BE2C (cell line): ENCODE data around the gene AZGP1.
"Not testable (repeated sequence)": the region's sequence is repeated elsewhere in the genome, so short reads cannot be mapped to it uniquely, and the experiment has no call there.

Experiments used
- DNase-seq: peaks from one replicate; pipeline ENCODE4 v3.0.0-alpha.2; 2020
- H3K27me3 ChIP-seq: fragments of 250-450 bp; sonication (Bioruptor Pico); 2 replicates; pipeline ENCODE4 v1.5.1; 2020; ENCODE audit warnings: mild to moderate bottlenecking
- H3K36me3 ChIP-seq: fragments of 250-450 bp; sonication (Bioruptor Pico); 2 replicates; pipeline ENCODE4 v1.5.1; 2020; ENCODE audit warnings: mild to moderate bottlenecking
- H3K4me1 ChIP-seq: fragments of 250-450 bp; sonication (Bioruptor Pico); 2 replicates; pipeline ENCODE4 v1.5.1; 2020
- H3K4me3 ChIP-seq: 2 replicates; pipeline ENCODE4 v1.5.1; 2011; ENCODE audit warnings: low read depth, low read length
- H3K9me3 ChIP-seq: fragments of 250-450 bp; sonication (Bioruptor Pico); 2 replicates; pipeline ENCODE4 v1.5.1; 2020
- CTCF ChIP-seq: IDR thresholded peaks from 2 replicates; pipeline ENCODE4 v1.5.1; 2012; ENCODE audit warnings: mild to moderate bottlenecking, low read depth, low read length

The AZGP1 gene

GRCh38 chr7:99953649-99954048 lies 22.2 kb downstream of the AZGP1 start:
- H3K36me3 ChIP-seq, result no peaks in the 10 kb centered on the region
- DNase-seq, result no peak
- TF ChIP-seq CTCF, result no peak
- peaks cover 35% of the 10 kb centered on the region for H3K27me3 ChIP-seq
- no peaks in the 10 kb centered on the region; the same call in 1 of the 2 replicates for H3K9me3 ChIP-seq
- no peak overlapping the region for H3K4me3 ChIP-seq
- H3K4me1 ChIP-seq, result no peaks in the 10 kb centered on the region

DNA sequence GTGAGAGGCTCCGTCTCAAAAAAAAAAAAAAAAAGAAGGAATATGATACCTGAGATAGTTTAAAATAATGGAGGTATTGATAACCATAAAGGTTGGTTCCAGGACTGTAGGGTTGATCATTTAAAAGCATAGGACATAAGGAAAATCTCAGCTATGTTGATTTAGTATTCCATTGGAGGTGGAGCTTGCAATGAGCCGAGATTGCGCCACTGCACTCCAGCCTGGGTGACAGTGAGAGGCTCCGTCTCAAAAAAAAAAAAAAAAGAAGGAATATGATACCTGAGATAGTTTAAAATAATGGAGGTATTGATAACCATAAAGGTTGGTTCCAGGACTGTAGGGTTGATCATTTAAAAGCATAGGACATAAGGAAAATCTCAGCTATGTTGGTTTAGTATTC lies 23.2 kb downstream of the AZGP1 start:
- peaks cover 31% of the 10 kb centered on the region for H3K27me3 ChIP-seq
- H3K36me3 ChIP-seq, H3K9me3 ChIP-seq, H3K4me1 ChIP-seq, DNase-seq, H3K4me3 ChIP-seq: not testable (repeated sequence)

DNA sequence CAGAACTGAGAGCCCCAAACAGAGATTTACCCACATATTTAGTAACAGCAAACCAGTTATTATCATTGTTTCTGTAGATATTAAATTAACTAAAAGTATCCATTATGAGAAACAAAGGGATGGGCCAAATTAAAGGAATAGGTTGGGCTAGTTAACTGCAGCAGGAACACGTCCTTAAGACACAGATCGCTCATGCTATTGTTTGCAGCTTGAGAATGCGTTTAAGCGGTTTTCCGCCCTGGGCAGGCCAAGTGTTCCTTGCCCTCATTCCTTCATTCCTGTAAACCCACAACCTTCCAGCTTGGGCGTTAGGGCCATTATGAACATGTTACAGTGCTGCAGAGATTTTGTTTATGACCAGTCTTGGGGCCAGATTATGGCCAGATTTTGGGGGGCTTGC lies 25.0 kb downstream of the AZGP1 start:
- not testable (repeated sequence) for DNase-seq, H3K4me1 ChIP-seq, H3K9me3 ChIP-seq, H3K36me3 ChIP-seq, H3K4me3 ChIP-seq
- H3K27me3 ChIP-seq, result peaks cover 16% of the 10 kb centered on the region

- H3K4me1 ChIP-seq, result no peaks in the 10 kb centered on the region
- no peak overlapping the region for H3K4me3 ChIP-seq
- no peak for DNase-seq
These were observed 26.1 kb downstream of the AZGP1 start for GRCh38 chr7:99949645-99950228.

GRCh38 chr7:99947608-99948007 lies 28.2 kb downstream of the AZGP1 start:
- no peaks in the 10 kb centered on the region; the same call in 1 of the 2 replicates for H3K9me3 ChIP-seq
- peaks cover 2% of the 10 kb centered on the region; the same call in 1 of the 2 replicates for H3K27me3 ChIP-seq
- H3K36me3 ChIP-seq, result no peaks in the 10 kb centered on the region
- TF ChIP-seq CTCF, result no peak
- no peaks in the 10 kb centered on the region for H3K4me1 ChIP-seq
- no peak overlapping the region for H3K4me3 ChIP-seq
- no peak for DNase-seq

More at GRCh38 chr7:99949645-99950228, 26.1 kb downstream of the AZGP1 start:
- TF ChIP-seq CTCF, result peak; percentile 51
- Histone ChIP-seq H3K27me3 (peaks cover 9% of the 10 kb centered on the region; the same call in 1 of the 2 replicates), H3K36me3 (no peaks in the 10 kb centered on the region), H3K9me3 (no peaks in the 10 kb centered on the region; the same call in 1 of the 2 replicates)

DNA sequence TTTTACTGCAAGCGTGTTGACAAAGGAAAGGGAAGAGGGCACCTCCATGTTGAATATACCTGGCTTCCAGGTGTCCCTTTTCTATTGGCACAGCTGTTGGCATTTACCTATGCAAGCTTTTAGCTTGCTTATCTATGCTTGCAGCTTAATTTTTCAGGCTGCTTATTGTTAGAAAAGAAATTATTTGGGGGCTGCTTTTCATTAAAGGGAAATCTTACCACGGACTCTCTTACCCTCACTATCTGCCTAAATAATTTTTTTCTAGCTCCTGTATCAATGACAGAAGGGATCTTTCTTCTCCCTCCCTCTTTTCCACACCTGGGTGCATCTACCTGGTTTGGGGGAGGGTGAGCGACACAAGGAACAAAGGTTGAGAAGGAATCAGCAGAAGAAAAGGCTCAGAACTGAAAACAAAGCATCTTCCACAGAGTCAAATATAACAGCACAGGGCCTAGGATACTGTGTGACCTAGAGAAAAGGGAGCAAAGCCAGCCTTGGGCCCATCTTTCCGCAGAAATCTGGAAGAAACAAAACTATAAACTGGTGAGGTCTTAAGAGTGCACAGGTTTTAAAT lies 31.2 kb downstream of the AZGP1 start:
- Histone ChIP-seq H3K4me3 (no peak overlapping the region), H3K9me3 (no peaks in the 10 kb centered on the region), H3K36me3 (no peaks in the 10 kb centered on the region), H3K4me1 (no peaks in the 10 kb centered on the region), H3K27me3 (peaks cover 2% of the 10 kb centered on the region; the same call in 1 of the 2 replicates)
- DNase-seq, result no peak
- no peak for TF ChIP-seq CTCF

DNA sequence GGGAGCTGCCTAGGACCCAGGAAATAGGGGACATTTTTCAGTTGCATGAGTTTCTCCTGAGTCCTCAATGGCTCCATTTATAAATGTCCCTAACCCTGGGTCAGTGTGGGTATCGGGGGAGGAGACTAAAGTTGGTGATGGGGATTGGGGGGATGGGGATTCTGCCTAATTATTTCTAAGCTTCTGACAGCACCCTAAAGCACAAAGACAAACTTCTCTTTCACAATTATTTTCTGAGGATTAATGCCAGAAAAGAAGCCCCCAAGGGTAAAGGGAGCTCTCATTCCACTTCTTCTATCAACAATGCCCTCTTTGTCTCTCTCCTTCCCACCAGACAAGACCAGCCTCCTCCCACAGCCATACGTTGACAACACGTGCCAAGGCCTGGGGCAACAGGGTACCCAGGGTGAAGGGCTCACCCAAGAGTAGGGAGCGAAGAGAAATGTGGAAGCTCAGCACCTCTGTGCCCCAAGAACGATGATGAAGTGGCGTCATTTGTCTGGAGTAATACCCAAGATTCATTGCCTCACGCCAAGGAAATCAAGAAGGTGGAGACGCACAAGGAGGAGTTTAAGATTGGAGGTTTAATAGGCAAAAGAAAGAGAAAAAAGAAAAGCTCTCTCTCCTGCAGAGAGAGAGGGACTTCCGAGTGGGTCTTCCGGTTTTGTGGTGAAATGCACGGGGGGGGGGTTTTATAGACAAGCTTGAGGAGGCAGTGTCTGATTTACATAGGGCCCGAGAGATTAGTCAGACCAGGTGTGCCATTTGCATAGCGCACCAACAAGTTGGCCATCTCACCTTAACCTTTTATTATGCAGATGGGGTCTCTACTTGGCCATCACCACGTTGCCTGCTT lies 32.0 kb downstream of the AZGP1 start:
- Histone ChIP-seq H3K4me3 (no peak overlapping the region), H3K9me3 (no peaks in the 10 kb centered on the region), H3K4me1 (no peaks in the 10 kb centered on the region), H3K27me3 (peaks cover 2% of the 10 kb centered on the region; the same call in 1 of the 2 replicates), H3K36me3 (no peaks in the 10 kb centered on the region)
- TF ChIP-seq CTCF, result no peak
- no peak for DNase-seq
